Fibroblast of lung (primary cell): ENCODE measurements around the gene IDH1.

ENCODE experiments used
- CTCF ChIP-seq, 2 donors: IDR thresholded peaks in 1 of 2; conservative IDR thresholded peaks in 1 of 2; 1 replicate in 1 of 2; 2 replicates in 1 of 2; pipeline ENCODE4 v1.5.1; 2011 to 2012; ENCODE audit warnings: low read length in 2 of 2, control low read depth in 1 of 2, inconsistent platforms in 1 of 2, low read depth in 1 of 2, mild to moderate bottlenecking in 1 of 2
- EZH2 ChIP-seq: IDR thresholded peaks from 2 replicates; pipeline ENCODE4 v1.5.1; 2012; ENCODE audit warnings: low read length, control low read depth, mild to moderate bottlenecking; ENCODE audit errors: missing control alignments

DNA sequence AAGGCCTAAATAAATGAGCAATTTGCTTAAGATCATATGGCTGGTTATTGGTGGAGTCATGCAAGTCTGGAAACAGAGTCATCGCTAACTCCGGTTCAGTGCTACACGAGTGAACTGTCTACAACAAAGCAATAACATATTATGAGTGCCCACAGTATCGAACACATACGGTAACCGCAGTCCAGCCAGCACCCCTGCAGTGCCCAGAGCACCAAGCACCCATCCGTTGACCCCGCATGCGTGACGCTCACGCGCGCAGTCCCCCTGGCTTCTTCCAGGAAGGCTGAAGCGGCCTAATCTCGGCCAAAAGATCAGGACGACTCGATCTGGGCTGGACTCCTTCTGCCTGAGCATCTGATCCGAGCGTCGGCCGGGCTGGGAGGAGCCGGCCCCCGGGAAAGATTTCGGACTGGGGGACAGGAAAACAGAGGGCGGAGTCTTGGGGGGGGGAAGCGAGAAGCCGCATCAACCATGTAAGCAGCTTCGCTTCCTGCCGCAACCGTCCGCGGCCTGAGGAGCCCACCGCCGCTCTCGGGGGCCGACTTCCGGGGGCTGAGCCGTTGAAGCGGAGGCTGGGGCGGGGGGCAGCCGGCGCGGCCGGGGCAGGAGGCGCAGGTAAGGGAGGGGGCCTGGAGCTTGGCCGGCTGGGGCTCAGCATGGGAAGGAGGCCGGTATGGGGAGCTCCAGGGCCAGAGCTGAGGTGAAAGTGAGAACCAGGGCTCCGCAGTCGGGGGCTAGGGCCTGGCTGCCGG lies 11.1 kb upstream of the IDH1 start, which contains the start of gene PIKFYVE:
- TF ChIP-seq CTCF (conservative IDR thresholded peaks at IDR 0.05 in 1 of 2, IDR thresholded peaks at IDR 0.05 in 1 of 2; ENCODE audit: low read depth in 1 of 2, low read length in 2 of 2) (no peak), EZH2 (no peak)
